ENCODE data around the gene GAB2.

GAB2 gene

GRCh38 chr11:78197816-78198215 lies 219.8 kb downstream of the GAB2 start:
- no peak overlapping the region for H3K27ac ChIP-seq (ENCODE audit: extremely low read depth, low read depth, low read length)
- H3K36me3 ChIP-seq (ENCODE audit: control insufficient read depth in 2 of 2, insufficient read depth in 1 of 2, low read length in 2 of 2), result peaks cover 0 to 46% of the 10 kb centered on the region in 2 experiments; a peak in 1 of 3 replicates
- ChIA-PET POLR2A (no interaction called here), CTCF (no interaction called here)
- no peaks in the 10 kb centered on the region for H3K9me3 ChIP-seq (ENCODE audit: control insufficient read depth, insufficient read depth, low read depth, low read length)
- H3K4me3 ChIP-seq (ENCODE audit: low read depth, low read length), result no peak overlapping the region
- H3K4me1 ChIP-seq (ENCODE audit: control insufficient read depth, insufficient read depth, low read length), result no peaks in the 10 kb centered on the region
- no peak for TF ChIP-seq ZNF248 (tag by site-specific recombination; IDR thresholded peaks at IDR 0.05)
- 0 out of 2 replicates have a peak, but pooled peaks have one; percentile 21 for TF ChIP-seq ZNF600 (tag by site-specific recombination; IDR thresholded peaks at IDR 0.05)

- no peak overlapping the region for H3K27ac ChIP-seq (ENCODE audit: extremely low read depth, low read depth, low read length)
- H3K9me3 ChIP-seq (ENCODE audit: control insufficient read depth, insufficient read depth, low read depth, low read length), result no peaks in the 10 kb centered on the region
- CTCF ChIA-PET, result no interaction called here
- H3K4me3 ChIP-seq (ENCODE audit: low read depth, low read length), result no peak overlapping the region
- no peaks in the 10 kb centered on the region for H3K4me1 ChIP-seq (ENCODE audit: control insufficient read depth, insufficient read depth, low read length)
- H3K36me3 ChIP-seq (ENCODE audit: control insufficient read depth in 2 of 2, insufficient read depth in 1 of 2, low read length in 2 of 2), result peaks cover 0 to 45% of the 10 kb centered on the region in 2 experiments; a peak in 1 of 3 replicates
- TF ChIP-seq ZNF561 (tag by site-specific recombination; IDR thresholded peaks at IDR 0.05; ENCODE audit: borderline replicate concordance) (no peak), BCL6B (tag by site-specific recombination; IDR thresholded peaks at IDR 0.05) (no peak), GLI2 (tag by site-specific recombination; IDR thresholded peaks at IDR 0.05; ENCODE audit: borderline replicate concordance, low read depth) (no peak), ZNF707 (tag by site-specific recombination; IDR thresholded peaks at IDR 0.05) (no peak)
- POLR2A ChIA-PET, result no interaction called here
Observed at GRCh38 chr11:78196661-78197091, 220.9 kb downstream of the GAB2 start.

GRCh38 chr11:78195917-78196560 lies 221.6 kb downstream of the GAB2 start:
- H3K9me3 ChIP-seq (ENCODE audit: control insufficient read depth, insufficient read depth, low read depth, low read length), result no peaks in the 10 kb centered on the region
- peaks cover 0 to 39% of the 10 kb centered on the region in 2 experiments; a peak in 1 of 3 replicates for H3K36me3 ChIP-seq (ENCODE audit: control insufficient read depth in 2 of 2, insufficient read depth in 1 of 2, low read length in 2 of 2)
- H3K4me1 ChIP-seq (ENCODE audit: control insufficient read depth, insufficient read depth, low read length), result no peaks in the 10 kb centered on the region
- ChIA-PET CTCF (no interaction called here), POLR2A (no interaction called here)
- no peak overlapping the region for H3K27ac ChIP-seq (ENCODE audit: extremely low read depth, low read depth, low read length)
- no peak overlapping the region for H3K4me3 ChIP-seq (ENCODE audit: low read depth, low read length)
- TF ChIP-seq ZNF843 (tag by site-specific recombination; IDR thresholded peaks at IDR 0.05), result no peak
- TF ChIP-seq ZNF560 (tag by site-specific recombination; IDR thresholded peaks at IDR 0.05; ENCODE audit: borderline replicate concordance), result no peak
- no peak for TF ChIP-seq ZNF138 (tag by site-specific recombination; IDR thresholded peaks at IDR 0.05; ENCODE audit: borderline replicate concordance)
- no peak for TF ChIP-seq ZNF501 (tag by site-specific recombination; IDR thresholded peaks at IDR 0.05)
- no peak for TF ChIP-seq ZNF24 (tag by site-specific recombination; IDR thresholded peaks at IDR 0.05)
- TF ChIP-seq ZNF670 (tag by site-specific recombination; IDR thresholded peaks at IDR 0.05; ENCODE audit: low read depth), result no peak
- TF ChIP-seq YY2 (tag by site-specific recombination; IDR thresholded peaks at IDR 0.05), result no peak
- no peak for TF ChIP-seq ZNF324 (tag by site-specific recombination; IDR thresholded peaks at IDR 0.05)
- TF ChIP-seq ZNF600 (tag by site-specific recombination; IDR thresholded peaks at IDR 0.05), result no peak

GRCh38 chr11:78194490-78194889 lies 223.1 kb downstream of the GAB2 start:
- TF ChIP-seq ZNF660 (tag by site-specific recombination; IDR thresholded peaks at IDR 0.05) (no peak), SCRT2 (tag by site-specific recombination; IDR thresholded peaks at IDR 0.05) (peak; percentile 68)
- Histone ChIP-seq H3K36me3 (ENCODE audit: control insufficient read depth in 2 of 2, insufficient read depth in 1 of 2, low read length in 2 of 2) (peaks cover 0 to 23% of the 10 kb centered on the region in 2 experiments; a peak in 1 of 3 replicates), H3K27ac (ENCODE audit: extremely low read depth, low read depth, low read length) (no peak overlapping the region), H3K4me1 (ENCODE audit: control insufficient read depth, insufficient read depth, low read length) (no peaks in the 10 kb centered on the region), H3K4me3 (ENCODE audit: low read depth, low read length) (no peak overlapping the region), H3K9me3 (ENCODE audit: control insufficient read depth, insufficient read depth, low read depth, low read length) (no peaks in the 10 kb centered on the region)
- CTCF ChIA-PET, result no interaction called here
- POLR2A ChIA-PET, result no interaction called here
